HAP-1 (cell line): ENCODE data around the gene FOXJ1.

Experiments
- DNase-seq, 2 experiments: peaks; one replicate each; pipeline ENCODE4 v3.0.0-alpha.2; 2016 to 2020; ENCODE audit warnings: low spot score in 2 of 2
- H3K27me3 ChIP-seq: fragments of 250-450 bp; sonication (Bioruptor Pico); 2 replicates; pipeline ENCODE4 v1.5.1; 2020; ENCODE audit warnings: low read depth, mild to moderate bottlenecking, moderate library complexity
- H3K36me3 ChIP-seq: fragments of 250-450 bp; sonication (Bioruptor Pico); replicated peaks from 2 replicates; pipeline ENCODE4 v1.5.1; 2020; ENCODE audit warnings: mild to moderate bottlenecking
- H3K4me1 ChIP-seq: fragments of 250-450 bp; sonication (Bioruptor Pico); 2 replicates; pipeline ENCODE4 v1.5.1; 2020; ENCODE audit warnings: mild to moderate bottlenecking
- H3K4me3 ChIP-seq: fragments of 250-450 bp; sonication (Bioruptor Pico); 2 replicates; pipeline ENCODE4 v1.5.1; 2020; ENCODE audit warnings: mild to moderate bottlenecking, moderate library complexity
- H3K9me3 ChIP-seq: fragments of 250-450 bp; sonication (Bioruptor Pico); 2 replicates; pipeline ENCODE4 v1.5.1; 2020; ENCODE audit warnings: mild to moderate bottlenecking, moderate library complexity
- in situ Hi-C: fragments of 300-500 bp; cut with MboI; formaldehyde crosslinking; loops from 3 replicates; pipeline ENCODE4 v1.14.3; 2020; ENCODE audit warnings: low sequenced_read_pairs, inconsistent platforms, mixed read lengths

Gene FOXJ1

DNA sequence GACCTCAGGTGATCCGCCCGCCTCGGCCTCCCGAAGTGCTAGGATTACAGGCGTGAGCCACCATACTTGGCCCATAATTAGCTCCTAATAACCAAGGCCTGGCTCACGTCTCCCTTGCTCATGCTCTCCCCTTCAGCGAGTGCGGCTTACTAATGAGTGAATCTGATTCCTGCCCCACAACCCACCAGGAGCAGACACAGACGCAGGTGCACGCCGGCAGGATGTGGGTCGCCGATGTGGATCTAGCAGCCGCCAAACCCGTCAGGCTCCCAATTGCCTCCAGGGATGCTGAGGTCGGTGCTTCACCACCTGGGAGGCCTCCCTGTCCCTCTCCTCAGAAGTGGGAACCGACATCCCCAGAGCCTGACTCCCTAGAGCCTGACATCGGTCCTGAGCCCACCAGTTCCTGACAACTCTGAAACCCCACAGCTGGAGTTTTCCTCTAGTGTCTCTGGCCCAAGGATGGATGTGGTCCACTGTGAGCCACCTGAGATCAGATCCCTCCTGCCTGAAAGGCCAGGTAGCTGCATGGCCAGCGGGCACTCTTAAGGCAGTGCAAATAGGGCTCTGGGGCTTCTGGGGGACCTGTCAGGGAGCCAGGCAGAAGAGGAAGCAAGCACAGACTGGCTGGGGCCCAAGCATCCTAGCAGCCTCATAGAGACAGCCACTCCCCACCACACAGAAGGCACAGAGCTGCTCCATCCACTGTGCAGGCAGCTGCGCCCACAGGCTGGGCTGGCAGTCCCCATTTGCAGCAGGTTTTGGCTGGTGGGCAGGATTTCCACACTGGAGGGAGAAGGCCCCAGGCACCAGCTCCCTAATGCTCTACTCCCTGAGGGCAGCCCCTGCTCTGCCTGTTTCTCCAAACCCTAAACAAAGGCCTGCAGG is 48.3 kb downstream of the FOXJ1 start:
- H3K4me3 ChIP-seq = no peak overlapping the region
- peaks cover 46% of the 10 kb centered on the region for H3K36me3 ChIP-seq
- DNase-seq = no peak
- no peaks in the 10 kb centered on the region for H3K27me3 ChIP-seq
- H3K4me1 ChIP-seq = no peaks in the 10 kb centered on the region
- in situ Hi-C loops = no loop called here
- no peaks in the 10 kb centered on the region for H3K9me3 ChIP-seq

DNA sequence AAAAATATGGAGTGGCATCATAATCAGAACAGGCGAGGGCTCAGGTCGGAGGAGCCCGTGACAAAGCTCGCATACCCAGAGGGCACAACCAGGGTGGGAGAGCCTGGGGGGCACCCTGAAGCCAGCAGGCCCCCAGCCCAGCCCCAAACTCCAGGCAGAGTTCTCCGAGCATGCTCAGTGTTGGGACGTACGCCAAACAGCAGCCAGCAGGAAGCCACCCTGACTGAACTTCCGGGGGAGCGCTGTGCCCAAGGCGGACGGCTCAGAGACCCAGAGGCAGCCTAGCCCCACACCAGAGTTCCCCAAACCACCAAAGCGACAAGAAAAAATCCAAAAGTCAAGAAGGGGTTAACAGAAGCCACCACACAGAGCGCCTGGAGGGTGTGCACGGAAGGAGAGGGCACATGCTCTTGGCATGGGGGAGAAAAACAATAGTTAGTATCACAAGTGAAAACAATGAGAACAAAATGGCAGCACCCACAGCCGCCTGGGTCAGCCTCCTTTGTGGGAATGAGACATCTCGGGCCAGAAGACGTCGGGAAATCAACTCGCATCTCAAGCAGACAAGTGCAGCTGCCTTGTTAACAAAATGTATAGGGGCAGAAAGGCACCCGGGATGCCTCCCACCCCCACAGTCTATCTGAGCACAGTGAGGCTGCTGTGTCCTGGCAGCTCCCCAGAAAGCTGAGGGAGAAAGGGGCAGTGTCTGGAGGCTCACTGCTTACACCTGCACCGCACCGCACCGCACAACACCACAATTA is 49.3 kb downstream of the FOXJ1 start:
- Histone ChIP-seq H3K27me3 (no peaks in the 10 kb centered on the region), H3K4me3 (no peak overlapping the region), H3K4me1 (no peaks in the 10 kb centered on the region), H3K9me3 (no peaks in the 10 kb centered on the region), H3K36me3 (peaks cover 40% of the 10 kb centered on the region)
- in situ Hi-C loops = no loop called here
- no peak for DNase-seq

DNA sequence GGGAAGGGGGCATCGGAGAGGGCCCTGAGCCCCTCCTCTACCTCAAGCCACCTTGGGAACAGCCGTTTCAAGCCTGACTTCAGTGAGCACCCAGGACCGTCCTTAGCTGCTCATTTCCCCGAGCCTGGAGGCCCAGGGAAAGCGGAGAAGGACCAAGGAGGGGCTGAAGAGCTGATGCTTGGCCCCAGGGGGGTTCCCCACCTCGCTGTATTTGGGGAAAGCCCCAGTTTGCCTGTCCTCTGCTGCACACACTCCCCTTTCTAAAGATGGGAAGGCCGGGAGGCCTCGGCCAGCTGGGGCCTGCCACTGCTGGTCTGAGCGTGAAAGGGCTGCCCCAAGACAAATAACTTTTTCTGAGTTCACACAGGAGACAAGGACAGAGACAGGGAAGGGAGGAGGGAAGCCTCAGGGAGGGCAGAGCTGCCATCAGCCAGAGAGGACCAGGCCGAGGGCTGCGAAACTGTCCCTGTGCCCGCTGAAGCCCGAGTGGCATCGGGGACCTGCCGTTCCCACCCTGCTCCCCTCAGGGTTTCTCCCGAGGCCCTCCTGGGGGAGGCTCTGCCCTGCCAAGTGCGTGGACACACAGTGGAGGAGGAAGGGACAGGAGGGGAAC is 50.4 kb downstream of the FOXJ1 start:
- Histone ChIP-seq H3K9me3 (no peaks in the 10 kb centered on the region), H3K27me3 (no peaks in the 10 kb centered on the region), H3K4me1 (no peaks in the 10 kb centered on the region), H3K36me3 (peaks cover 39% of the 10 kb centered on the region), H3K4me3 (no peak overlapping the region)
- no peak for DNase-seq
- in situ Hi-C loops = no loop called here

DNA sequence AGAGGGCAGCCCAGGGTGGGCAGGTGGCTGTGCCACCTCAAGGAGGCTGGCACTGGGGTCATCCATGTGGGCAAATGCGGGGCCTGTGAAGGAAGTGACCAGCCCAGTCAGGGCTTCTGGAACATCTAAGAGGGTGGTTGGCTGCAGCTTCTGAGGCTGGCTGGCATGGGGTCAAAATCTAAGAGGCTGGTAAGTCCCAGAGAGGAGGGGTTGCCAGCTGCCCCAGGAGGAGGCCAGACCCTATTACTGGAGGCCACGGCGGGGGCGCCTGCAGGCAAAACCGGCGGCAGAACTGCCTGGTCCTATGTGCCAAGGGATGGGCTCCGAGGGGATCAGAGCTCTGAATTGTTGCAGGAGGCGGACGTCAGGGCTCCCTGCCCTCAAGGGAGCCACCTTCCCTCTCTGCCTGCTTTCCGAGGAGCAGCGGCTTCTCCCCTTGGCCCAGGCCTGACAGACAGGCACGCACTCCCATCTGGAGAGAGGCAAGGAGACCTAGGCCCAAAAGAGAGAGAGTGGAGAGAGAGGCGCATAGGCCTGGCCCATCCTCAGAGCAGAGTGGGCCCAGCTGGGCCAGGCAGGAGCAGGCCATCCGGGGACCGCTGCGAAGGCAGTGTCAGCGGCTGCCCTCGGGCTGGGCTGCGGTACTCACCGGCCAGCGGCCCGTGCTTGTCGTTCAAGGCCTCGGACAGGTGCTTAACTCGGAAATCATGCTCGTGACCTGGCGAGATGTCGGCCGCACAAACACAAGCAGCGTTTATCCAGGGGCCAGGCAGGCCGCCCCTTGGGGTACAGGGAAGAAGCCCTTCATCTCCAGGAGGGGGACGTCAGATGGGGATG is 51.1 kb downstream of the FOXJ1 start:
- in situ Hi-C loops = no loop called here
- no peak overlapping the region for H3K4me3 ChIP-seq
- DNase-seq = no peak
- no peaks in the 10 kb centered on the region for H3K9me3 ChIP-seq
- no peaks in the 10 kb centered on the region for H3K27me3 ChIP-seq
- H3K36me3 ChIP-seq = peaks cover 44% of the 10 kb centered on the region
- H3K4me1 ChIP-seq = no peaks in the 10 kb centered on the region

DNA sequence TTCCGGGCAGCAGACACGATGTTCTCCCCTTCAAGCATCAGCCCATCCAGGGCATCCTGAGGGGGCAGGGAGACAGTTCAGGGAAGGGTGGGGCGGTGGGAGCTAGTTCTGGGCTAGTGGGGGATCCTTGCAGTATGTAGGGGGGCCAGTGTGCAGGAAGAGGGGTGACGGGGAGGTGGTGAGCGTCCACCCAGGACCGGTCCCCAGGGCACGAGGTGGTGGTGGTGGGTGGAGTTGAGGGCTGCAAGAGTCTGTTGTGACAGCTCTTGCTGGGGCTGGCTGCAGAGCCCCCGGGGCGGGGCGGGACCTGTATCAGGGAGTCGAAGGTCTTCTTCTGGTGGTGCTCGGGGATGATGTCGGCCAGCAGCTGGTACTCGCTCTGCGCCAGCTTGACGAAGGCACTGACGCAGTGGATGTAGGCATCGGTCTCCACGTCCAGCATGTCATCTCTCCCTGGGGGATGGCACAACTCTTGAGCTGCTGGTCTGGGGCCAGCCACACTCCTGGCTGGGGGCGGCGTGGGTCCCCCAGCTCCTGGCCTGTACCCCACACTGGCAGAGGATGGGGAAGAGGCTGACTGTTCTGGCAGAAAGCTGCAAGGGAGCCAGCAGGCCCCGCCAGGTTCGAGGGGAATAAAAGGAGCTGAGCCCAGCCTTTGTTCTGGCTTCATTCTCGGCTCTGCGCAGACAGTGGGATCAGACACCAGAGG is 52.0 kb downstream of the FOXJ1 start:
- Histone ChIP-seq H3K9me3 (no peaks in the 10 kb centered on the region), H3K27me3 (no peaks in the 10 kb centered on the region), H3K4me3 (no peak overlapping the region), H3K36me3 (peaks cover 47% of the 10 kb centered on the region), H3K4me1 (no peaks in the 10 kb centered on the region)
- no peak for DNase-seq
- in situ Hi-C loops = no loop called here

DNA sequence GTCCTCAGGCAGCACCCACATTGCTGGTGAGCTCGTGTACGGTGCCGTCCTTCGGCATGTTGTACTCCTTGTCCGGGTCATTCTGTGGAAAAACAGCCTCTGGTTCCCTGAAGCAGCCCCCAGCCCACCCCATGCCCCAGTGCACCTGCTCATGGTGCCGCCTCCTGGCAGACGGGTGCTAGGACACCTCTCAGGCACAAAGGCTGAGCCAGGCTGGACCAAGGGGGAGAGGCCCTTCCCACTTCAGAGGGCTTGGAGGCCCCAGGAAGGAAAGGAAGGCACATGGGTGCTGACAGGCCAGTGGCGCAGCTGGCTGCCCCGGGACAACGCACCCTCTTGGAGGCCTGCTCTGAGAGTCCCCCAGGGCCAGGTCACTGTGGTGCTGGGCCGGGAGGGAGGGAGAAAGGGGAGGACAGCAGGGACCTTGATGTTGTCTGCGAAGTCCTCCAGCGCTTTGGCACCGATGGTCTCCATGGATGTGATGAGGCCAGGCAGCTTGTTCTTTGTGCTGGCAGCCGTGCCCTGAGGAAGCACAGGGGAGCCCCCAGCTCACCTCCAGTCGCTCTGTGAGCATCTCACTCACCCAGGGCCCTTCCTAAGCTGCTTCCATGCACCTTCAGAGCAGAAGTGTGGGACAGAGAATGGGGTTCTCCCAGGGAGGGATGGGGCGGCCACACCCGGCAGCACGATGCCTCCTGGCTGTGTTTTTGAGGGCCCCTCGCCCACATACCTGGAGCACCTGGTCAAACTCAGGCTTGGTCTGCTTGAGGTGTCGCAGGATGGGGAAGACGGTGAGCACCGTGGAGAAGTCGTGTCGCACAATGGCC is 52.8 kb downstream of the FOXJ1 start:
- no peaks in the 10 kb centered on the region for H3K9me3 ChIP-seq
- in situ Hi-C loops = no loop called here
- no peaks in the 10 kb centered on the region for H3K27me3 ChIP-seq
- no peak overlapping the region for H3K4me3 ChIP-seq
- H3K36me3 ChIP-seq = peaks cover 46% of the 10 kb centered on the region
- no peak for DNase-seq
- no peaks in the 10 kb centered on the region for H3K4me1 ChIP-seq

DNA sequence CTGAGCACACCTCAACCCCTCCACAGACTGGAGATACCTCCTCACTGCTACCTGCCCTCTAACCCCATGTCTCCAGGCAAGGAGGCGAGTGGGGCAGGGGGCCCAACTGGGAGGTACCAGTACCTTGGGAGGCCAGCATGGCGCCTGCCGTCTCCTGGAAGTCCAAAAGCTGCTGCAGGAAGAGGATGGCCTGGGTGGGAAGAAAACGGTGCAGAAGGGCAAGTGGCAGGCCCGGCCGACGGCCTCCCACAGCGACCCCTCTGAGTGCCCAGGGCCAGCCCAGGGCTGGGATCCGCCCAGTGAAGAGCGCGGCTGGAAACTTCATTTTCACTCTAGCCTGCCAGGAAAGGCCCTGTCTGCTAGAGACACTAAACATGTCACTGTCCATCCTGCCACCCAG is 53.5 kb downstream of the FOXJ1 start:
- DNase-seq = no peak
- in situ Hi-C loops = no loop called here
- Histone ChIP-seq H3K4me1 (no peaks in the 10 kb centered on the region), H3K9me3 (no peaks in the 10 kb centered on the region), H3K36me3 (peaks cover 50% of the 10 kb centered on the region), H3K27me3 (no peaks in the 10 kb centered on the region), H3K4me3 (no peak overlapping the region)

DNA sequence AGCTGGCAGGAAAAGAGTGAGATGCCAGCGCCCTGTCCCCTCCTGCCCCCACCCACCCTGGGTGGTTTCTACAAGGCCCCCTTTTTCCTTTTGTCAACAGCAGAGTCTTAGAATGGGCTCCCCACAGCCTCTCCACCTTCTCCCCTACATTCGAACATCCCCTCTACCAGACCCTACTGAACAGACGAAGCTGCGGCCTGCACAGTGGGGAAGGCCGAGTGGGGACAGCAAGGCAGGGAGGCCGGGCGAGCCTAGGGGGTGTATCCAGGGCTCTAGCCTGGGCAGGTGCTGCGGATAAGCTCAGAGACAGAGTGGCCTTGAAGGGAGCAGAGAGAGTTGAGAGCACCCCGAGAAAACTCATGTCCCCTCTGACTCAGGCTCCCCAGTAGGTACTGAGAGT is 54.7 kb downstream of the FOXJ1 start:
- in situ Hi-C loops = no loop called here
- H3K36me3 ChIP-seq = peaks cover 53% of the 10 kb centered on the region
- no peaks in the 10 kb centered on the region for H3K27me3 ChIP-seq
- no peaks in the 10 kb centered on the region for H3K9me3 ChIP-seq
- H3K4me3 ChIP-seq = no peak overlapping the region
- no peak for DNase-seq
- no peaks in the 10 kb centered on the region for H3K4me1 ChIP-seq
